ENCODE data around the gene OR52A5.
"Not testable (repeated sequence)": the region's sequence is repeated elsewhere in the genome, so short reads cannot be mapped to it uniquely, and the experiment has no call there.

OR52A5 gene

GRCh38 chr11:5154657-5155056 lies 16.5 kb upstream of the OR52A5 start, which contains the start of gene OR52A1:
Gene OR52A1, minus strand, starts transcription at chr11:5154757. Its CDS starts 2,388 bp downstream, at chr11:5152369.
- no peak for TF ChIP-seq CTCF (IDR thresholded peaks at IDR 0.05; ENCODE audit: control insufficient read depth, insufficient read depth, low read depth, low read length, missing control alignments)
- H3K4me3 ChIP-seq (ENCODE audit: control insufficient read depth, low read depth, low read length) = no peak within 1 kb of the TSS
- no peak for DNase-seq (ENCODE audit: low read depth)

GRCh38 chr11:5153574-5154431 lies 15.6 kb upstream of the OR52A5 start:
- no peak for DNase-seq (ENCODE audit: low read depth)
- no peak for TF ChIP-seq CTCF (IDR thresholded peaks at IDR 0.05; ENCODE audit: control insufficient read depth, insufficient read depth, low read depth, low read length, missing control alignments)
- H3K4me3 ChIP-seq (ENCODE audit: control insufficient read depth, low read depth, low read length) = no peak overlapping the region

GRCh38 chr11:5151713-5152153 lies 13.6 kb upstream of the OR52A5 start:
- DNase-seq (ENCODE audit: low read depth) = no peak
- TF ChIP-seq CTCF (IDR thresholded peaks at IDR 0.05; ENCODE audit: control insufficient read depth, insufficient read depth, low read depth, low read length, missing control alignments) = no peak
- H3K4me3 ChIP-seq (ENCODE audit: control insufficient read depth, low read depth, low read length) = no peak overlapping the region

- DNase-seq (ENCODE audit: low read depth); H3K4me3 ChIP-seq (ENCODE audit: control insufficient read depth, low read depth, low read length): not testable (repeated sequence)
These were observed 6.0 kb upstream of the OR52A5 start for GRCh38 chr11:5144206-5144605.

GRCh38 chr11:5137014-5137413 lies 1.1 kb downstream of the OR52A5 start:
- H3K4me3 ChIP-seq (ENCODE audit: control insufficient read depth, low read depth, low read length) = no peak overlapping the region
- DNase-seq (ENCODE audit: low read depth) = no peak
- TF ChIP-seq CTCF (IDR thresholded peaks at IDR 0.05; ENCODE audit: control insufficient read depth, insufficient read depth, low read depth, low read length, missing control alignments) = no peak

GRCh38 chr11:5136261-5136660 lies 1.9 kb downstream of the OR52A5 start:
- TF ChIP-seq CTCF (IDR thresholded peaks at IDR 0.05; ENCODE audit: control insufficient read depth, insufficient read depth, low read depth, low read length, missing control alignments) = no peak
- no peak overlapping the region for H3K4me3 ChIP-seq (ENCODE audit: control insufficient read depth, low read depth, low read length)
- DNase-seq (ENCODE audit: low read depth) = no peak

GRCh38 chr11:5131584-5132335 lies 6.4 kb downstream of the OR52A5 start:
- DNase-seq (ENCODE audit: low read depth) = no peak
- no peak overlapping the region for H3K4me3 ChIP-seq (ENCODE audit: control insufficient read depth, low read depth, low read length)
- TF ChIP-seq CTCF (IDR thresholded peaks at IDR 0.05; ENCODE audit: control insufficient read depth, insufficient read depth, low read depth, low read length, missing control alignments) = no peak
